GDM1 (cell line): ENCODE measurements around the gene MAPKAP1.

Source experiments
- DNase-seq: peaks from one replicate; lab custom pipeline; 2025; lab: John Stamatoyannopoulos, UW

Gene MAPKAP1

DNA sequence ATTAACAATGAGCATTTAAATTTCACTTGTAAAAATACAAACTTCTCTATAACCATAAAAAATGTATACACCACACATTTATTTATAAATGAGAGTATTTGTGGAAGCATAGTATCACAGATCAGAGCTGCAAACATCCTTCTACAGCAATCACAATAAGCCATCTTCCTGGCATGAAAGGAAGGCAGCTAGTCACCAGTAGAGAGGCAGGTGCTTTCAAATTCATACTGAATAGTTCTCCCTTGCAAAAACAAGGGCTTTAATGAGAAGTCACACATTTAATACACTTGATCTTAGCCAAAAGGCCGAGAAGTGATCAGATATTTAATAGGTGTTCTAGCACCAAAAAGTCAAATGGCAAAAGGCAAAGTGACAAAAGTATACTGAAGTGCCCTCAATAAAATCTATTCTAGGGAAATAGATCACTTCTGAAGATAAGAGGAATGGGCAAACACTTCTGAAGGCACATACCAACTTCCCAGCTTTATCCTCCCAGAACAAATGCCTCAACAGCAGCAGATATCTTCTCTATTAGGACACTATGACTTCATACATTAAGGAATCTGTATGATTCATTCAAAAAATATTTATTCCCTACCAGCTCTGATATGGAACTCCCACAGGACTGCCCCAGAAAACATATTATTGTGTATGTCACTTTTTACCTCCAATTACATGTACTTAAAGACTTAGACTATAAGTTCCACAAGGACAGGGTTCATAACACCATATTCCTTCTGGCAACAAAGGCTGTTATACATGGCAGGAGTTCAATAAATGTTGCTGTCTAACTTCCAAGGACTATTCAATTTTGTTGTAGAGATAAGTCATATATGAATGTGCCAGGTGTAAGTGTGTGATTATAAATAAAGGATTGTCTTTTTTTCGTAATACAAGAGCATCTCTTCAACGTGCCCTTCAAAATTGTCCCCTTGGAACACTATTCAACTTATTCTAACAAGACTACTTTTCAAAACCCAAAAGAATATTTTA is 31.7 kb downstream of the MAPKAP1 start:
- no peak for DNase-seq

- DNase-seq: no peak
Observed at GRCh38 chr9:125672876-125673275, 34.1 kb downstream of the MAPKAP1 start.

DNA sequence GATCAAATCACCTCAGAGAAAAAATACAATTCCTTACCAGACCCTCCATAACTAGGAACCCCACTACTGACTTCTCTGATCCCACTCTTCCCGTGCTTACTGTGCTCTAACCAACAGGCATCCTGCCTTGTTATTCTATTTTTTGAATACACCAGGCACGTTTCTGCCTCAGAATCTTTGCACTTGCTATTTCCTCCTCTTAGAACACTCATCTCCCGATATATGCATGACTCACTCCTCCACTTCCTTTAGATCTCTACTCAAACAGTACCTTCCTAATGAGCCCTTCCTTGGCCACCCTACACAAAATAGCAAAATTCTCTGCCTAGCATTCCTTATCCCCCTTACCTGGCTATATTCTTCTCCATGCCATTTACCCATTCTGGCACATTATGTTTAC is 43.9 kb downstream of the MAPKAP1 start:
- DNase-seq: peak; percentile 7

GRCh38 chr9:125660557-125660956 is 46.5 kb downstream of the MAPKAP1 start:
- no peak for DNase-seq

- DNase-seq: no peak
Observed at GRCh38 chr9:125659954-125660353, 47.1 kb downstream of the MAPKAP1 start.

DNA sequence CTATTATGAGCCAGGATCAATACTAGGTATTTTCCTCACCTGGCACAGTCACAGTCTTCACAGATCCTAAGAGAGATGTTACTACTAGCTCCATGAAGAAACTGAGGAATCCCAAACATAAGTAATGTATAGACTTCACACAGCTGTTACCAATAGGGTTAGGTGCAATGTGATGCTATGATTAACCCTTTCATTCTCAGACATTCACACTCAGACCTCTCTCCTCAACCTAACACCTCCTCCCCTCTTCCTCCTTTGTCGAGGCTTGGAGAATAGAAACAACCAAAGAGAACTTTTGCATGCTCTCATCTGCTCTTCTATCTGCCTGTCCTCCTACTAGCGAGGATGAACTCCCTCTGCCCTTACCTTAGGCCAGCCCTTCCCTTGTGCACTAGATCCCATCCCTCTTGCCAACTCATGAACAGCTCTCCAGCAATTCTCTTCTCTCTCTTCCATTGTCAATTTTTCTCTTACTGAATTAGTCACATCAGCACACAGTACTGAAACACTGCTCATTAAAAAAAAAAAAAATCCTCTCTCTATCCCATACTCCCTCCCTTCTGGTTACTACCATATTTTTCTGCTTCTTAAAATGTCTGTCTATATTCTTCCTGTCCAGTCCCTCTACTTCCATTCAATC is 47.7 kb downstream of the MAPKAP1 start:
- no peak for DNase-seq

DNA sequence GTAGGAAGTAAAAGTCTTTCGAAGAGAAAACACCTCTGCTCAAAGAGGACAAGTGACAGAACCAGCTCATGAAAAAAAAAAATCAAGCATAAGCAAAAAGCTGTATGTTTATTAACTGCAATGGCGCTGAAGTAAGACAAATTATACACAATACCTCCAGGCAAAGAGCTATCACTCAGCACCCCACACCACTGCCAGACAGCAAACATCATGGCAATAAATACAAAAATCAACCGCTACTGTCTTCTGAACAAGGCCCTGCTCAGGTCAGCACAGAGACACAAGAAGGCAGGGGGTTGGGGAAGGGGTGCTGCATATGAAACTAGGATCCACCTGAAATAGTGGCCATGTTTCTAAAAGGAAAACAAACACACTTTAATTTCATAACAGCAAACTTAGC is 50.4 kb downstream of the MAPKAP1 start:
- DNase-seq: no peak

- DNase-seq: no peak
Observed at GRCh38 chr9:125655691-125656410, 51.2 kb downstream of the MAPKAP1 start.

GRCh38 chr9:125655066-125655633 is 51.9 kb downstream of the MAPKAP1 start:
- DNase-seq: no peak

GRCh38 chr9:125654121-125654520 is 52.9 kb downstream of the MAPKAP1 start:
- DNase-seq: no peak

GRCh38 chr9:125653325-125653724 is 53.7 kb downstream of the MAPKAP1 start:
- DNase-seq: no peak

GRCh38 chr9:125652759-125653158 is 54.2 kb downstream of the MAPKAP1 start:
- no peak for DNase-seq

DNA sequence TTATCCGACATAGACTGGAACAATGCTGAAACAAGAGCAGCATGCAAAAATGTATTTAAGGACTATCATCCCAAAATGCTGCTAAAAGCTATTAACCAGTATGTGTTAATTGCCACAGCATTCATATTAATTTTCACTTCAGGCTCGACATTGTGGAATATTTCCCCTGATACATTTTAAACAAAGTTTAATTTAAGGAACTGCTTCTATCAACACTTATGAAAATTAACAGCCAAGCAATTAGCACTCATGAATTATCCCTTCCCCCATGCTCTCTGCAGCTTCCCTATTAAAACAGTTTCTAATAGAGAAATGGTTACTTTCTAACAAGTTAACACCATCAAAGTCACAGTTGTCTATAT is 54.8 kb downstream of the MAPKAP1 start:
- no peak for DNase-seq

- no peak for DNase-seq
Observed at GRCh38 chr9:125651576-125652232, 55.3 kb downstream of the MAPKAP1 start.

DNA sequence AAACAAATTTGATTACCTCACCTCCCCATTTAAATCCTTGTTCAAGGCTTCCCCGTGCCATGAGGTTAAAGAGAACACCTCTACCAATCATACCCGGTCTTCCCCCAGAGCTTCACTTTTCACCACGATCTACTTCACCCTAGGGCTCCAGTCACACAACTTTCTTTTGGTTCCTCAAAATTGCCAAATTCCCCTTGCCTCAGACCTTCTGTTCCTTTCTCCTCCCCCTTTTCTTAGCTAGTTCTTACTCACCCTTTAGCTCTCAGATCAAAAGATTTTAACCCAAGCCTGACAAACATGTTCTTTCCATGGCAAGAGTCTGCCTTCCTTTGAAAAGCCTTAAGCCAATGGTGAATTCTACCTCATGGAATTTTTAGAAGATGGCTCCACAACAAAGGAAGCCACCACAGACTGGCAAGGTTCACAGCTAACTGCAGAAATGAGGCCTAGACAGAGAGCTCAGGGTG is 56.7 kb downstream of the MAPKAP1 start:
- peak; percentile 42 for DNase-seq

DNA sequence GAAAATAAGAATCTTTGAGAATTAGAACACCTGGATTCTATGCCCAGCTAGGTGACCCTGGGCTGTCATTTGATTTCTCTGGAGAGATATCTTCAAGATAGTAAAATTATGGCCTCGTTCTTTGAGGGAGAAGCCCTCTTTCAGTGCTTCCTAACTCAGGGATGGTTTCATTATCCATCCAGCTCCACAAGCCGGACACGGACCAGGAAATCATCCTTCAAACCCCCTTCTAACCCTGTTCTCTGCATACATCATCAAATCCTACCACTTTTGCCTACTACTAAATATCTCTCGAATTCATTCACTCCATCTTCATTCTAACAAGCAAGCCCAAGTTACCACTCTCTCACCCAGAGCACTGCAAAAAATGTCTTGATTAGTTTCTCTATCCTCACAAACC is 57.2 kb downstream of the MAPKAP1 start:
- no peak for DNase-seq

- DNase-seq: peak; percentile 50
Observed at GRCh38 chr9:125649315-125649714, 57.7 kb downstream of the MAPKAP1 start.

GRCh38 chr9:125648294-125648693 is 58.7 kb downstream of the MAPKAP1 start:
- no peak for DNase-seq

DNA sequence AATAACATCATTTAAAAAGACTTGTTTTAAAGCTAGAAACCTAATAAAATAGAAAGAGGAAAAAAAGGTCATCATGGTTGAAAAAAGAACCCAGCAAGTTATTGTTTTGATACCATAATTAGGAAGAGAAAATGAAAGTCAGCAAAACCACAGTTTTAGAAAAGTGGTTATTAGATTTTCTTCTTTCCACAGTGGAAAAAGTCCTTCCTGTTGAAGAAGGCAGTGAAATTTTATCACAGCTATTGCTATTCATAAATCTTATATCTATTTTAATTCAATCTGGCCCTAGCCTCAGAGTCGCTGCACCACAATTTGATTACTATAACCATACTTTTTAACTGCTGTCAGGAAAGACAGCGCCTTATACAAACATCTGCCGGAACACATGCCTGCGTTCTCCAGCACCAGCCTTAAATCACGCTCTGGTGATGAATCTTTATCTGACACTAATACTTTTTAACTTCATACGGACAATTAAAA is 60.3 kb downstream of the MAPKAP1 start:
- no peak for DNase-seq

DNA sequence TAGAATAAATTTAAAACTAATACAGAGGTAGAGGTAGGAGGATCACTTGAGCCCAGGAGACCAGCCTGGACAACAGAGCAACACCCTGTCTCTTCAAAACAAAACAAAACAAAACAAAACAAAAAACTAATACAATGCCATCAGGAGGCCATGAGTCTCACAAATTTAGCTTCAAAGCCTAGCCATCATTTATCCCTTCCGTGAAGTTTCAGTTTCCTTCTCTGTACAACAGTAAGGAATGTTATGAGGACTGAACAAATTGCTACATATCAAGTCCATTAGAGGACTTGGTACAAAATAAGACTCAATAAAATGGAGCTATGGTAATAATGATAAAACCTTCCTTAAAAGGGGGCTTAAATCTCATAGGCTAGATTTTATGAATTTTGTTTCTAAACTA is 60.8 kb downstream of the MAPKAP1 start:
- DNase-seq: no peak

DNA sequence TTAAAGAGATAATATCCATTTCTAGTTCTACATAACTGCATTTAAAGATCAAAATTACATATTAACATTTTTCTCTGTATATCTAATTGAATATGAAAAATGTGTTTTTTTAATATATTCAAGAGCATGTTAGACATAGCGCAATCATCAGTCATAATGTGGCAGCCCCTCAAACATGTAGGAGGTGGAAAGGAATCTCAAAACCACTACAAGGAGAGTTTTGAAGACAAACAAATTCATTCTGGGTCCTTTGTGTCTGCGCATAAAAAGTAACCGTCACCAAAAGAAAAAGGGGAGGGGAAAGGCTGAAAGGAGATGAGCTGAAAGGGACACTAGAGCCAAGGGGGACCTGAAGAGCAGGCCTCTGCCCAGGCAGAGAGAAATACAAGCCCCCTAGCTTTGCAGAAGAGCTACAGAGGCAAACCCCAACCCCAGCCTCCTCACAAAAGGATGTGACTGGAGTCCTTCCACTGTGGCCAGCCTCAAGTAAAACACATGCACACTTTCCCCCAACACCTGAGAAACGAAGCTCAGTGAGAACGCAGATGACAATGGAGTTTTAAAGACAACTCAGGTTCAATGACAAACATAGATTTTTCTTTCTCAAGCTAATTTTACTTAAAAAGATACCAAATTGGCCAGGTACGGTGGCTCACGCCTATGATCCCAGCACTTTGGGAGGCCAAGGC is 62.0 kb downstream of the MAPKAP1 start:
- no peak for DNase-seq
